ENCODE data around the gene CTNNA2. TPM values are rescaled to one million over a fixed set of nuclear protein-coding genes. Genes with fewer than 3 reads are reported as not detected.
"Not testable (repeated sequence)": the region's sequence is repeated elsewhere in the genome, so short reads cannot be mapped to it uniquely, and the experiment has no call there.

CTNNA2 gene
- total RNA-seq, 1 donor from 2014 or later = not detected

DNA sequence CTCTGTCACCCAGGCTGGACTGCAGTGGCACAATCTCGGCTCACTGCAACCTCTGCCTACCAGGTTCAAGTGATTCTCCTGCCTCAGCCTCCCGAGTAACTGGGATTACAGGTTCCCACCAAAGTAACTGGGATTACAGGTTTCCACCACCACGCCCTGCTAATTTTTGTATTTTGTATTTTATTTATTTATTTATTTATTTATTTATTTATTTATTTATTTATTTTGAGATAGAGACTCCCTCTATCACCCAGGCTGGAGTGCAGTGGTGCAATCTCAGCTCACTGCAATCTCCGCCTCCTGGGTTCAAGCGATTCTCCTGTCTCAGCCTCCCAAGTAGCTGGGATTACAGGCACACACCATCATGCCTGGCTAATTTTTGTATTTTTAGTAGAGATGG is 633.9 kb downstream of the CTNNA2 start:
- ATAC-seq; DNase-seq; intact Hi-C loops (cut with micrococcal nuclease): not testable (repeated sequence)

DNA sequence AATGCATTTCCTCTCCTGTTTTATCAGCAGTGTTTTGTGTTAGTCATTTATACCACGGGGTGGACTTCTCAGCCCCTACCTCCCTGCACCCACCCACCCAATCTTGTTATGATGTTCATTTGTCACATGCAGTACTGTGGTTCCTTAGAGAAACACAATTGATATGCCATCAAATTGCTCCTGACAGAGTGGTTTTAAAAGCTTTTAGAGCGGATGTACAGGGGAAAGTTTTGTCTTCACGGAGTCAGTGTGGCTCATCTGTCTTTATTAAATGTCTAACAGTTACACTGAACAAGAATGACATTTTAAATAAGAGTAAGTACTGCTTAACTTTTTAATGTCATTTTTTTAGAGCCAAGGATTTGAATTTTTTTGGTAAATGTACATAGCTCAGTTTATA is 634.8 kb downstream of the CTNNA2 start:
- ATAC-seq (no peak), DNase-seq (no peak)
- intact Hi-C loops (cut with micrococcal nuclease) = no loop called here

DNA sequence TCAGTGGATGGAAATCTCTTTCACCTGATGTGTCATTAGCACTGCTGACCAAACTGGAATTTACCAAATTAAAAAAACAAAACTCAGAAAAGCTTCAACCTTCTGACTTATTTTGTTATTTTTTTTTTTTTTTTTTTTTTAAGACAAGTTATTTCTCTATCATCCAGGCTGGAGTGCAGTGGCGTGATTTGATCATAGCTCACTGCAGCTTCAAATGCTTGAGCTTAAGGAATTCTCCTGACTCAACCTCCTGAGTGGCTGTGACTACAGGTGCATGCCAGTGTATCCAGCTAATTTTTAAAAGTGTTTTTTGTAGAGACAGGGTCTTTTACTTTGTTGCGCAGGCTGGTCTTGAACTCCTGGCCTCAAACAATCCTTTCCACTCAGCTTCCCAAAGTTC is 636.1 kb downstream of the CTNNA2 start:
- intact Hi-C loops (cut with micrococcal nuclease) = no loop called here
- ATAC-seq = no peak
- no peak for DNase-seq

DNA sequence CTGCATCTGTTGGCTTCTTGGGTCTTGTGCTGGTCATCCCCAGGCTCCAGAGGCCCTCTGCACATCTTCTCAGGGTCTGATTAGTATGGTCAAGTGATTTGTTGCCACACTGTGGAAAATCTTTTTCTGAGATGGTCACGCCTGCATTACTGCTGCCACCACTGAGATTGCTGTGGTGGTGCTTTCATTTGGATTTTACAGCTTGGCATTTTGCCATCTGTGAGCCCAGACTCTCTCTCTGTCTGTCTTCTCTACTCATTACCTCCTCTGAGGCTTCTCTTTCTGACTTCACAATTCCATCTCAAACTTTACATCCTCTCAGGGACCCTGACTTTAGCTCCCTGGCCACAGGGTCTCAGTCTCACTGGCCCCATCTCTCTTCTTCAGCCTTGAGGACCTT is 637.1 kb downstream of the CTNNA2 start:
- DNase-seq (no peak), ATAC-seq (no peak)
- intact Hi-C loops (cut with micrococcal nuclease) = no loop called here

DNA sequence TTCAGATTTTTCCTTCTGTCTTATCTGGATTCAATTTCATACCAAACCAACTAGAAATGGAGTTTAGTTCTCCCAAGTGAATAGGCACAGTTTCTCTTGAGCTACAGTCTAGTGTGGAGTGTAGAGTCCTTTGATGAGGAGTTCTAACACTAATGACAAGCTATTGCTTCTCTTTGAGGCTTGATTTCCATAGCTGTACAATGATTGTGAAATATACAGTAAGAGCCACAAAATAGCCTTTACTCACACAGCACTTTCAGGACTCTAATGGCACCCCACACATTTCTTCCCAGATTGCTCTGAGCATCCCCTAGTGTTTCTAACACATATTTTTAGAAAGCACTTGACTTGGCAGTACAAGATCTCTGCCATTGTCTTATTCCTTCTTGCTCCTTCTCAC is 638.4 kb downstream of the CTNNA2 start:
- ATAC-seq (no peak), DNase-seq (no peak)
- intact Hi-C loops (cut with micrococcal nuclease) = no loop called here

DNA sequence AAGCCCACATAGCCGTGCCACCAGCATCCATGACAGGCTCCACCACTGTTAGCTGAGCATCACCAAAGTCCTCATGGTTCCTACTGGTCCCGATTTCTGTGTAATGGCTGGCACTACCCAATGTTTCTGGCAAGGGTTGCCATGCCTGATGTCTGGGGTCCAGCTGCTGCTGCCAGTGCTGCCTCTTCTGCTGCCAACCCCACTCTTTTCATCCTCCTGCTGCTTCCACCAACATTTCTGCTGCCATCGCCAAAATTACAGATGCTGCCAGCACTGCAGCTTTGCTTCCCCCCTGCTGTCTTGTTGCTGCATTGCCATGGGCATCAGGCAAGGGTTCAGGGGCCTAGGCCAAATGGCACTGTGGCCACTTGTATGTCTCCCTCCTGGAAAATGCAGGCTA is 638.8 kb downstream of the CTNNA2 start:
- intact Hi-C loops (cut with micrococcal nuclease) = no loop called here
- DNase-seq = no peak
- ATAC-seq = no peak

DNA sequence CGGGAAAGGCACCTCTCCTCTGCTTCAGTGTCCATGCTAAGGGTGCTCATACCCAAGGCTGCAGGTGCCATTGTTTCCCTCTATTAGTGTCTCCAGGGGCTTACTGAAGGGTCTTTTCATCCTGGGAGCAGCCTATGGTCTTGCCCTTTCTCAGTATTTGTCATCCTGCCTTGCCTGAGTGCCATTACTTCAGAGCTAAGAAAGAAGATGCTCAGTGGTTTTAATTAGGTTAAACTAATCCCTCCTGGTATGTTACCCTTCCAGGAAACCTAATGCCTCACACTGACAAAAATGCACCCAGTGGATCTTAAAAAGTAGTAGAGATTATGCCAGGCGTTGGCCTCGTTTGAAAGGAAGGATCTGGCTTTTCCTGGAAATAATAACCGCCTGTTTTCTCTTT is 640.3 kb downstream of the CTNNA2 start:
- DNase-seq (no peak), ATAC-seq (no peak)
- intact Hi-C loops (cut with micrococcal nuclease) = no loop called here

DNA sequence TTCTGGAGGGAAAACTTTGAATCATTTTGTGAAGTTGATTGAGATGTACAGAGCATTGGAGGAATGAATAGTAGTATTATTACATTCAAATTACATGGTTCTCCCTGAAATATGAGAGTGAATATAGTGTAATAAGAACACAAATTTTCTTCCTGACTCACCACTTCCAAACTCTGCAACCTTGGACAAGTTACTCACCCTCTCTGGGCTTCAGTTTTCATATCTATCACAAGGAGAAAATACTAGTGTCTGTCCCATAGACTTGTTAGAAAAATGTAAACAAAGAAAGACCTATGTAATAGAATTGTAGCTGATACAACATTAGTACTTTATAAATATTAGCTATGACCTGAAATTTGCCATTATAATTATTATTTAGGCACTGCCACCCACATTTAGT is 640.9 kb downstream of the CTNNA2 start:
- no peak for DNase-seq
- intact Hi-C loops (cut with micrococcal nuclease) = no loop called here
- ATAC-seq = no peak

DNA sequence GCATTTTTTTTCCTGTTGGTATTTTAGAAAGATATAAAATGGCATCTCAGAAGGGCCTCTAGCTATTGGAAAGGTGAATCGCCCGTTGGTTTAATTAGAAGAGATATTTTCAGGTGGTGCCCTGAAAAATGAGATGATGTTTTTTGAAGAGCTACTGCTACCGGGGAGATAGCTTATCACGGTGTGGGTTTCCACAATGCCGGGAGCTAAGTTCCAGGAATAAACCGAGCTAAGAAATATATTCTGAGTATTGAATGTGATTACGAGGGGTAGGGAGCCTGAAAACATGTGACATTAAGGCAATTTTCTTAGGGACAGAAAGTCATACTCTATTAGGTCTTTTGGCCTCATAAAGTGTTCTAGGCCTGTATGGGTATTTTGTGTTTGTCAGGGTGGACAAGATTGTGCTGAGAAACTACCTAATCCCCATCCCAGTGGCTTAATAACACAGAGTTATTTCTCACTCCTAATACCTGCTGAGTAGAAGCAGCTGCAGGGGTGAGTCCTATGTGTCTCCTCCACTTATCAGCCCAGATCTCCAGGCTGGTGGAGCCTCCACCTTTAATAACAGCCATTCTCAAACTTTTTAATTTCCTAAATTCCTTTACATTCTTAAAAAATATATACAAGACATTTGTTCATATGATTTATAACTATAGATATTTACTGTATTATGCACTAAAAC is 641.5 kb downstream of the CTNNA2 start:
- DNase-seq (no peak), ATAC-seq (no peak)

DNA sequence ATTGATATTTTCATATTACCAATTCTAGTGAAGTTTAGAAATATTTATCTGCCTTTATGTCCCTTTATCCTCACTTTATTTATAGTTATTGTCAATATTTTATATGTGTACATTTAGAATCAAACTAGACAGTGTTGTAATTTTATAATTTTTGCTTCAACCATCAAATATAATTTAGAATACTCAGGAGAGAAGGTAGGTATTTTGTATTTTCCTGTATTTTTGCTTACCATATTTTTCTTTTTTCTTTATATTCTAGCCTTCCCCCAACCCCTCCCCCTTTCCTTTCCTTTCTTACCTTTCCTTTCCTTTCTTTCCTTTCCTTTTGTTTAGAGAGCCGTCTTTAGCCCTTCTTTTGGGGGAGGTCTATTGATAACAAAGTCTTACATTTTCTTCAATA is 651.5 kb downstream of the CTNNA2 start:
- DNase-seq (no peak), ATAC-seq (no peak)
- intact Hi-C loops (cut with micrococcal nuclease) = no loop called here

More for the DNA sequence above, 641.5 kb downstream of the CTNNA2 start:
- intact Hi-C loops (cut with micrococcal nuclease) = no loop called here

DNA sequence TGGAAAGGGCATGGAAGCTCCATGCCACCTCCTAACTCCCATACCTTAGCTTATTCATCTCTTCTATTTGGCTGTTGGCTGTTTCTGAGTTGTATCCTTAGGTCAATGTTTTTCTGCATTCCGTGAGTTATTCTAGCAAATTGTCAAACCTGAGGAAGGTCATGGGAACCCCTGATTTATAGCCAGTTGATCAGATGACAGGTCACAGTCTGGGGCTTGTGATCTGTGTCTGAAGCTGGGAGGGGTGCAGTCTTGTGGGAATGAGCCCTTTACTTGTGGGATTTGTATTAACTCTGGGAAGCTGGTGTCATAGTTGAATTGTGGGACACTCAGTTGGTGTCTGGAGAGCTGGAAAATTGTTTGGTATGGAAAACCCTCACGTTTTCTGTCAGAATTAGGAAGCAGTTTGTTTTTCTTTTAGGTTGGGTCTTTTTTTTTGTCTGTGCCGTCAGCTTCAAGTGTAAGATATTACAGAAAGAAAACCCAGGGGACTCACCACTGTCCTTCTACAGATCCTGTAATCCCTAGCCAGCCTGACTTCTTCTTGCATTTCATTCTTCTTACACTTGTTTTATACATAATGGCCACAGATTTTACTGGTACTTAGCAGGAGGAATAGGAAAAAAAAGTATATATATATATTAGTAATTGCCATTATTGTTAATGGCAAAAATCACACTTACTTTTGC is 653.8 kb downstream of the CTNNA2 start:
- no peak for ATAC-seq
- intact Hi-C loops (cut with micrococcal nuclease) = no loop called here
- no peak for DNase-seq

DNA sequence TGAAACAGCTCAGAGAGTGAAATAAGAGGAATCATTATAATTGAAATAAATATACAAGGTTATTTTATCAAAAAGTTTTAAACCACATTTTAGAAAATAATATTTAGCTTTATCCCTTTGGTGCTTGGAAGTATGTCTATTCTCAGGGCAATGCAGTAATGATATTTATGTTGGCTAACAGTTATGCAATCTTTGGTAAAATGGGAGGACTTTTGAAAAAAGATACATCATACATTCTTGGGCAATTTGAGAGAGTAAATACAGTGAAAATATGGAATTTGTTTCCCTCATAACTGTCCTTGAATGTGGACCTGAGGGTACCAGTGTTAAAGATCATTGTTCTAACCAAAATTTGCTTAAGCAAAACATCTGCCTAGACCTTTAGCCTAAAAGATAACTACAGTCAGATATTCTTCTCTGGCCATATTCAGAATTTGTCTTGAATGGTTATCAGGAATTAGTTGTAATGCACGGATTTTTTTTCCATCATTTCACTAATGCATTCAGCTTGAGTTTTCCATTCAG is 654.5 kb downstream of the CTNNA2 start:
- intact Hi-C loops (cut with micrococcal nuclease) = no loop called here
- no peak for DNase-seq
- ATAC-seq = no peak

DNA sequence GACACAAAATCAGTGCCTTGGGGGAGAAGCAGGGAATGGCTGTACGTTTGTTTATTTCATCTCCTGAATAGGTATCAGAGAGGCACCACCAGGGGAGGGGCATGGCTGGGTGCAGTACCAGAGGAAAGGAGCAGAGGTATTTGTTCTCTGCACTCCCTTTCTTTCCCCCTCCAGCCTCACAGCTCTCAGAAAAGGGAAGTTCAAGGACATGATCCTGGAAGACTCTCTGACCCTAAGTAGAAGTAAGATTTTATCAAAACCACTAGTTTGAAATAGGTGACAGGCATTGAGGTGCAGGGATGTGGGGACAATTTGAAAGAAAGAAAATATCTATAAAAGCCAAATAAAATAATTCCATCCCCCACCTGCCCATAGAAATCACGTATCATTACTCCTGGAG is 655.2 kb downstream of the CTNNA2 start:
- intact Hi-C loops (cut with micrococcal nuclease) = no loop called here

DNA sequence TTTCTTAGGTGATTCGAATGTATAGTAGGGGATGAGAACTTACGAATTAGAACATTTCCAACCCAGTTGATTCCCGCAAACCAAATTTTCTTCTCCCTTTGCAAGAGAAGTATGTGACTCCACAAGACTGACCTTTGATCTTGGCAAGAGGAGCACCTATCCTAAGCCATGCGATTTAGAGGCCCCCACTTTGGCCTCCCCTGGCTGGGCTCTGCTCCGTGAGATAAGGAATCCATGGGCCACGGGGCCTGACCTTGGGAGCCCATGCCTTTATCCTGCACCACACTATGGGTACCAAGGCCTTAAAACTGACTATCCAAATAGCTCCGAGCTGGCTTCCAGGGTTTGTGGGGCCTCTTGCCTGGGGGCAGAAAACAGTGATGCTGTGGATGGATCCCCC is 656.0 kb downstream of the CTNNA2 start:
- ATAC-seq (no peak), DNase-seq (no peak)
- intact Hi-C loops (cut with micrococcal nuclease) = no loop called here

More for the DNA sequence above, 655.2 kb downstream of the CTNNA2 start:
- no peak for ATAC-seq
- DNase-seq = no peak

DNA sequence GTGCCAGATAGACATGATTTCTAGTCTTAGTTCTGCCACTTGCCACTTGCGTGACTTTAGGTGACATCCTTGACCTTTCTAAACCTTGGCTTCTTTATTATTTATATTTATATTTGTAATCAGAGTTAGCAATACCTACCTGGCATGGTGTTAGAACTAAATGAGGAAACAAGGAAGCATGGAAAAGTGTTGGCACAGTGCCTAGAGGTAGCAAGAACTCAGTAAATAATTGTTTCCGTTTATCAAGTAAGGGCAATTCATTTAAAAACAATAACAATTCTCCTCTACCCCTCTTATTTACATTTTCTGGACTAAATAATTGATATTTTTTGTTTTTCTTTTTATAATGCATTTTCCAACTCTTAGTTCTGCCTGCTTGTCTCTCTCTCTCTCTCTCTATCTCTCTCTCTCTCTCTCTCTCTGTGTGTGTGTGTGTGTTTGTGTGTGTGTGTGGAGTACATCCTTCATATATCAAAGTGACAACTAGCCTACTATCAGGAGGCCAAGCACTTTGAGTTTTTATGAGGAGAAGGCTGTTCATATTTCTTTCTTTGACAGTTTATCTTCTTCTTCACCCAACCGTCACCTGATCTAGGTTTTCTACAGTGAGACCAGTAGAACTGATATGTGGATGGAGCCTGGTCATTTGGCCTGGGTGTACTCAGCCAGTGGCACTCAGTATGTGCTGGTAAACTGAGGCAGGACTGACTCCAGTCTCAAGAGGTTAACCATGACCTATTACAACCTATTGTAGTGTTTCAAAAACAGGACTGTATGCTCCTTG is 657.2 kb downstream of the CTNNA2 start:
- DNase-seq (no peak), ATAC-seq (no peak)
- intact Hi-C loops (cut with micrococcal nuclease) = no loop called here

DNA sequence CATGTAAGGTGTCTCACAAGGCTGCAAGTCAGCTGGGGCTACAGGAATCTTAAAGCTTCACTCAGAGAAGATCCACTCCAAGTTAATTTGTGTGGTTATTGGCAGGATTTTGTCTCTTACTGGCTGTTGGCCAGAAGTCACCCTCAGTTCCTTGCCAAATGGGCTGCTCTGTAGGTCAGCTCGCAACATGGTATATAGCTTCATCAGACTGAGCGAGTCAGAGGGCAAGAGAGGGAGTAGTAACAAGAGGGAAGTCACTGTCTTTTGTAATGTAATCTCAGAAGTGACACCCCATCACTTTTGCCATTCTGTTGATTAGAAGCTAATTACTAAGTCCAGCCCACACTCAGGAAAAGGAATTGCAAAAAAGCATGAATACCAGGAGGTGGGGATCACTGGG is 672.2 kb downstream of the CTNNA2 start:
- ATAC-seq (no peak), DNase-seq (no peak)
- intact Hi-C loops (cut with micrococcal nuclease) = no loop called here

DNA sequence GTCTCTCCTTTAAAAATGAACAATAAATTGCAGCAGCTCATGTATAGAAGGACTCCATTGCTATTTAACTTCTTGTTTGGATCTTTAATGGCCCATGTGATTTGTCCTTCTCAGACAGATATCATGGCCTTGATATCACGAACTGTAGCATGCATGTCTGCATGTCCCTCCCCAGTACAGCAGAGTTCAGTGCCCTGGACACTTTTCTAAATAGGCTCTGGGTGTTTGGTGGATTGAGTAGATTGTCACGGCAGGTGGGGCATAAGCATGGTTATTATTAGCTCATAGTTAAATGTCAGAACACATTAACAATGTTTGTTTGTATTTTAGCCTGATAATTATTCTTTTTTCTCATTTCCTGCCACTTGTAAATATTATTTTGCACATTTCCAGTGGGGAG is 673.4 kb downstream of the CTNNA2 start:
- DNase-seq (no peak), ATAC-seq (peak; percentile 62)
- intact Hi-C loops (cut with micrococcal nuclease) = no loop called here

DNA sequence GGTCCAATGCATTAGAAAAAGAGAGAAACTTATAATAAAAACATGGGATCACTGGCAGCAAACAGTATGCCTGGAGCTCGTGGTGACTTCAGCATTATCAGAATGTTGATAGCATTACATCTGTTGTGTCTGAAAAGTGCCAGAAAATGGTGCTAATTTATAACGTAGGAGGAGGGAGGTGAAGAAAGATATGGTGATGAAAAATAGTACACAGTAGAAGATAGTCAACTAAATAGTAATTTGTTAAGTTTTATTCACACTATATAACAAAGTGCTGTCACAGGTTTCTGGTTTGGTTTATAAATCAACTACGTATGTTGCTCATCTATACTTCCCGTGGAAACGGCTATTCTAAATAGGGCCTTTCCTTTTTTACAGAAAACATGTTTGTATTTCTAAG is 674.3 kb downstream of the CTNNA2 start:
- intact Hi-C loops (cut with micrococcal nuclease) = no loop called here
- DNase-seq (no peak), ATAC-seq (no peak)

DNA sequence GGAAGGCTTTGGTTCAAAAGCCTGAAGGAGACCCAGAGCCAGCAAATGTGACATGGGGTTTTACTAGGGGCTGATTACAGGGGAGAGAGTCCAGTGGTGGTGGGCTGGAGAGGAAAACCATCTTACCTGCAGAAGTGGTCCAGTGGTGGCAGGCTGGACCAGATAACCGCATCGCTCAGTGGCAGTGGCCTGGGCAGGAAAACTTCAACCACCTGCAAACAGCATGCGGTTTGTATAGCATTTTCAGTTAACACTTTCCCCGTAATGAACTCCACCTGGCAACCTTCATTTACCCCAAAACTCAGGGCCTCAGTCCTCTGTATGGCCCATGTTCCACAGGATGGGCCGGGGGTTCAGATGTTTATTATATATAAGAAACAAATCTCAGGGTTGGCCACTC is 677.3 kb downstream of the CTNNA2 start:
- ATAC-seq = no peak
- intact Hi-C loops (cut with micrococcal nuclease) = no loop called here

DNA sequence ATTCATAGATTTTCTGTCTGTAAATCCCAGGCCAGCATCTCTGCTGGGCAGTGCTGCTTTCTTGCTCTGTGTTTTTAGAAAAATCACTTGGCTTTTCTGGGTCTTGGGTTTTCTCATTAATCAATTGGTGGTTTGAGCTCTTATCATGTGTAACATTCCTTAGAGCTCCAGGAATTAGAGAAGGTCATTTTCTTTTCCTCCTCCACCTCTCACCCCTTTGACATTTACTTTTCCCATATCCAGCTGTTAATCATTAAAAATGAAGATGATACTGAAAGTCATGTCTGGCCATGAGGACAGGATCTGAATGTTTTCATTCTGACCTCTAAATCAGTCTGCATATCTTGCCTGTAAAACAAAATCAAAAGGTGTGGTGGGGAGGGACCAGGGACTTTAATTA is 680.7 kb downstream of the CTNNA2 start:
- intact Hi-C loops (cut with micrococcal nuclease) = no loop called here
- DNase-seq (no peak), ATAC-seq (no peak)

More for the DNA sequence above, 677.3 kb downstream of the CTNNA2 start:
- DNase-seq = no peak
